NCI-H510A (cell line): ENCODE data around the gene COL8A2.

Source experiments
- DNase-seq: peaks from one replicate; lab custom pipeline; 2025; lab: John Stamatoyannopoulos, UW

The COL8A2 gene

GRCh38 chr1:36112823-36113222, 12.2 kb downstream of the COL8A2 start:
- no peak for DNase-seq

- DNase-seq: no peak
These were observed 13.9 kb downstream of the COL8A2 start for GRCh38 chr1:36111151-36111550.

- DNase-seq: no peak
These were observed 15.9 kb downstream of the COL8A2 start for GRCh38 chr1:36109041-36109679.

- no peak for DNase-seq
These were observed 16.7 kb downstream of the COL8A2 start for GRCh38 chr1:36108314-36108713.

- DNase-seq: no peak
These were observed 17.6 kb downstream of the COL8A2 start for GRCh38 chr1:36107394-36107793.

- no peak for DNase-seq
These were observed 18.8 kb downstream of the COL8A2 start for GRCh38 chr1:36106269-36106668.

- DNase-seq: no peak
These were observed 23.5 kb downstream of the COL8A2 start for GRCh38 chr1:36101546-36101945.

- no peak for DNase-seq
These were observed 24.6 kb downstream of the COL8A2 start for GRCh38 chr1:36100376-36100775.

- DNase-seq: peak; percentile 77
These were observed 25.2 kb downstream of the COL8A2 start for GRCh38 chr1:36099681-36100341.

- DNase-seq: no peak
These were observed 26.2 kb downstream of the COL8A2 start for GRCh38 chr1:36098650-36099365.

- no peak for DNase-seq
These were observed 27.1 kb downstream of the COL8A2 start for GRCh38 chr1:36097693-36098585.

GRCh38 chr1:36096500-36097432, 28.3 kb downstream of the COL8A2 start:
- DNase-seq: peak; percentile 59

- peak; percentile 71 for DNase-seq
These were observed 29.1 kb downstream of the COL8A2 start for GRCh38 chr1:36095760-36096405.

GRCh38 chr1:36094621-36095061, 30.4 kb downstream of the COL8A2 start:
- DNase-seq: no peak

- no peak for DNase-seq
These were observed 31.1 kb downstream of the COL8A2 start for GRCh38 chr1:36093929-36094328.

- DNase-seq: no peak
These were observed 31.8 kb downstream of the COL8A2 start for GRCh38 chr1:36093226-36093625.

GRCh38 chr1:36092798-36093185, 32.2 kb downstream of the COL8A2 start:
- no peak for DNase-seq

GRCh38 chr1:36092166-36092797, 32.7 kb downstream of the COL8A2 start:
- no peak for DNase-seq

GRCh38 chr1:36091698-36092097, 33.3 kb downstream of the COL8A2 start:
- no peak for DNase-seq

- DNase-seq: no peak
These were observed 33.9 kb downstream of the COL8A2 start for GRCh38 chr1:36091141-36091540.
